Activated effector memory CD4-positive, alpha-beta T cell treated with anti-CD3 and anti-CD28 coated beads, Interleukin-2, amount 50 U/mL, for 16 hours (primary cell): Measurements from ENCODE around the gene KIFC3.
"Not testable (repeated sequence)": the region's sequence is repeated elsewhere in the genome, so short reads cannot be mapped to it uniquely, and the experiment has no call there.

Experiments
- DNase-seq: peaks from one replicate; pipeline ENCODE4 v3.0.0-alpha.2; 2020

KIFC3 gene

GRCh38 chr16:57802341-57803133 is at the start of gene KIFC3:
Gene KIFC3 (minus strand): TSS chr16:57802491. CDS start chr16:57798243, 4,248 bp downstream.
- peak; percentile 87 for DNase-seq

GRCh38 chr16:57848181-57848580 is 45.9 kb upstream of the KIFC3 start:
- DNase-seq: no peak

- DNase-seq: not testable (repeated sequence)
Observed at GRCh38 chr16:57846931-57847330, 44.6 kb upstream of the KIFC3 start.

- no peak for DNase-seq
Observed at GRCh38 chr16:57846078-57846697, 43.9 kb upstream of the KIFC3 start.

GRCh38 chr16:57845115-57845514 is 42.8 kb upstream of the KIFC3 start:
- no peak for DNase-seq

GRCh38 chr16:57844416-57845030 is 42.2 kb upstream of the KIFC3 start:
- no peak for DNase-seq

- no peak for DNase-seq
Observed at GRCh38 chr16:57843400-57843799, 41.1 kb upstream of the KIFC3 start.

GRCh38 chr16:57842601-57843000 is 40.3 kb upstream of the KIFC3 start:
- DNase-seq: no peak

GRCh38 chr16:57840833-57841232 is 38.5 kb upstream of the KIFC3 start:
- DNase-seq: no peak

GRCh38 chr16:57838161-57838560 is 35.9 kb upstream of the KIFC3 start:
- no peak for DNase-seq

GRCh38 chr16:57837305-57838125 is 35.2 kb upstream of the KIFC3 start:
- no peak for DNase-seq

- DNase-seq: not testable (repeated sequence)
Observed at GRCh38 chr16:57835439-57835838, 33.1 kb upstream of the KIFC3 start.

- DNase-seq: no peak
Observed at GRCh38 chr16:57834936-57835335, 32.6 kb upstream of the KIFC3 start.

GRCh38 chr16:57830890-57831484 is 28.7 kb upstream of the KIFC3 start:
- DNase-seq: no peak

GRCh38 chr16:57829969-57830360 is 27.7 kb upstream of the KIFC3 start:
- no peak for DNase-seq

GRCh38 chr16:57828272-57829161 is 26.2 kb upstream of the KIFC3 start:
- no peak for DNase-seq

- DNase-seq: no peak
Observed at GRCh38 chr16:57826706-57827625, 24.7 kb upstream of the KIFC3 start.

GRCh38 chr16:57826052-57826451 is 23.8 kb upstream of the KIFC3 start:
- DNase-seq: no peak

GRCh38 chr16:57825298-57826044 is 23.2 kb upstream of the KIFC3 start:
- no peak for DNase-seq

- no peak for DNase-seq
Observed at GRCh38 chr16:57824888-57825287, 22.6 kb upstream of the KIFC3 start.
